ENCODE measurements around the gene RAI1.

DNA sequence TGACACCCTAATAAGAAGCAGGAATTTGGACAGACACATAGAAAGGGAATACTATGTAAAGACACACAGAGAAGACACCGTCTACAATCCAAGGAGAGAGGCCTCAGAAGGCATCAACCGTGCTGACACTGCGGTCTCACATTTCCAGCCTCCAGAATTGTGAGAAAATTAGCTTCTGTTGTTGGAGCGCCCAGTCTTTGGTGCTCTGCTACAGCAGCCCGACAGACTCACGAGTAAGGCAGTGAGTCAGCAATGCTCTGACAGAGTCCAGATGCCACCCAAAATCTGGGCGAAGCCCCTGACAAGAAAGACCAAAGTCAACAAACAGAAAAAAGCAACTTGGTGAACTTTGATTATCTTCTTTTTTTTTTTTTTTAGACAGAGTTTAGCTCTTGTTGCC lies 32.5 kb upstream of the RAI1 start:
- TF ChIP-seq, protein P1, sequence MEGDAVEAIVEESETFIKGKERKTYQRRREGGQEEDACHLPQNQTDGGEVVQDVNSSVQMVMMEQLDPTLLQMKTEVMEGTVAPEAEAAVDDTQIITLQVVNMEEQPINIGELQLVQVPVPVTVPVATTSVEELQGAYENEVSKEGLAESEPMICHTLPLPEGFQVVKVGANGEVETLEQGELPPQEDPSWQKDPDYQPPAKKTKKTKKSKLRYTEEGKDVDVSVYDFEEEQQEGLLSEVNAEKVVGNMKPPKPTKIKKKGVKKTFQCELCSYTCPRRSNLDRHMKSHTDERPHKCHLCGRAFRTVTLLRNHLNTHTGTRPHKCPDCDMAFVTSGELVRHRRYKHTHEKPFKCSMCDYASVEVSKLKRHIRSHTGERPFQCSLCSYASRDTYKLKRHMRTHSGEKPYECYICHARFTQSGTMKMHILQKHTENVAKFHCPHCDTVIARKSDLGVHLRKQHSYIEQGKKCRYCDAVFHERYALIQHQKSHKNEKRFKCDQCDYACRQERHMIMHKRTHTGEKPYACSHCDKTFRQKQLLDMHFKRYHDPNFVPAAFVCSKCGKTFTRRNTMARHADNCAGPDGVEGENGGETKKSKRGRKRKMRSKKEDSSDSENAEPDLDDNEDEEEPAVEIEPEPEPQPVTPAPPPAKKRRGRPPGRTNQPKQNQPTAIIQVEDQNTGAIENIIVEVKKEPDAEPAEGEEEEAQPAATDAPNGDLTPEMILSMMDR (IDR thresholded peaks at IDR 0.05 in 8 of 11, conservative IDR thresholded peaks at IDR 0.05 in 3 of 11): no peak
- no peak for TF ChIP-seq POLR2A (IDR thresholded peaks at IDR 0.05)
- TF ChIP-seq POLR2AphosphoS5 (IDR thresholded peaks at IDR 0.05): no peak

Measured in spleen (tissue), 7 donors.